GM19372 (cell line): Measurements from ENCODE around the gene DHPS.
"Not testable (repeated sequence)": the region's sequence is repeated elsewhere in the genome, so short reads cannot be mapped to it uniquely, and the experiment has no call there.

Source experiments
- ATAC-seq: cut with Tn5 transposase; IDR thresholded peaks from one replicate; pipeline ENCODE4 v1.9.1; 2021; ENCODE audit warnings: mild to moderate bottlenecking, low read depth, moderate library complexity; ENCODE audit not compliant: unreplicated experiment

Gene DHPS

GRCh38 chr19:12648088-12648487, 33.6 kb downstream of the DHPS start:
- no peak for ATAC-seq

- no peak for ATAC-seq
Observed at GRCh38 chr19:12647490-12648071, 34.1 kb downstream of the DHPS start.

GRCh38 chr19:12647047-12647446, 34.6 kb downstream of the DHPS start:
- ATAC-seq, result no peak

- no peak for ATAC-seq
Observed at GRCh38 chr19:12646551-12646950, 35.1 kb downstream of the DHPS start.

GRCh38 chr19:12643716-12644115, 38.0 kb downstream of the DHPS start:
- not testable (repeated sequence) for ATAC-seq

GRCh38 chr19:12642506-12642905, 39.2 kb downstream of the DHPS start:
- ATAC-seq, result no peak

GRCh38 chr19:12641456-12641855, 40.2 kb downstream of the DHPS start:
- no peak for ATAC-seq

GRCh38 chr19:12639901-12640613, 41.6 kb downstream of the DHPS start:
- no peak for ATAC-seq

- ATAC-seq, result no peak
Observed at GRCh38 chr19:12638611-12639182, 43.0 kb downstream of the DHPS start.

GRCh38 chr19:12636631-12637030, 45.0 kb downstream of the DHPS start:
- no peak for ATAC-seq

- ATAC-seq, result no peak
Observed at GRCh38 chr19:12629215-12629614, 52.5 kb downstream of the DHPS start.

GRCh38 chr19:12628040-12629022, 53.3 kb downstream of the DHPS start:
- ATAC-seq, result no peak

- ATAC-seq, result no peak
Observed at GRCh38 chr19:12626958-12627357, 54.7 kb downstream of the DHPS start.
